ENCODE data around the gene ATG5.

Gene ATG5

GRCh38 chr6:106169517-106169916, 156.0 kb downstream of the ATG5 start:
- H3K79me2 ChIP-seq (ENCODE audit: insufficient read depth, low read length), result no peaks in the 10 kb centered on the region
- no peak overlapping the region for H3K4me3 ChIP-seq (ENCODE audit: low read length, poor library complexity, severe bottlenecking)
- no peaks in the 10 kb centered on the region for H3K27me3 ChIP-seq (ENCODE audit: insufficient read depth, low read length, poor library complexity, severe bottlenecking)
- no peaks in the 10 kb centered on the region for H3K4me1 ChIP-seq (ENCODE audit: insufficient read depth, low read length, poor library complexity, severe bottlenecking)
- H4K20me1 ChIP-seq (ENCODE audit: insufficient read depth, low read length, poor library complexity, severe bottlenecking), result no peaks in the 10 kb centered on the region
- H3K36me3 ChIP-seq (ENCODE audit: insufficient read depth, low read length), result no peaks in the 10 kb centered on the region
- no peaks in the 10 kb centered on the region for H3F3A ChIP-seq (ENCODE audit: low read depth)
- no peak overlapping the region for H3K9ac ChIP-seq (ENCODE audit: low read depth, low read length, poor library complexity, severe bottlenecking)
- TF ChIP-seq EZH2phosphoT487 (IDR thresholded peaks at IDR 0.05; ENCODE audit: borderline replicate concordance), result no peak
- TF ChIP-seq, protein P1, sequence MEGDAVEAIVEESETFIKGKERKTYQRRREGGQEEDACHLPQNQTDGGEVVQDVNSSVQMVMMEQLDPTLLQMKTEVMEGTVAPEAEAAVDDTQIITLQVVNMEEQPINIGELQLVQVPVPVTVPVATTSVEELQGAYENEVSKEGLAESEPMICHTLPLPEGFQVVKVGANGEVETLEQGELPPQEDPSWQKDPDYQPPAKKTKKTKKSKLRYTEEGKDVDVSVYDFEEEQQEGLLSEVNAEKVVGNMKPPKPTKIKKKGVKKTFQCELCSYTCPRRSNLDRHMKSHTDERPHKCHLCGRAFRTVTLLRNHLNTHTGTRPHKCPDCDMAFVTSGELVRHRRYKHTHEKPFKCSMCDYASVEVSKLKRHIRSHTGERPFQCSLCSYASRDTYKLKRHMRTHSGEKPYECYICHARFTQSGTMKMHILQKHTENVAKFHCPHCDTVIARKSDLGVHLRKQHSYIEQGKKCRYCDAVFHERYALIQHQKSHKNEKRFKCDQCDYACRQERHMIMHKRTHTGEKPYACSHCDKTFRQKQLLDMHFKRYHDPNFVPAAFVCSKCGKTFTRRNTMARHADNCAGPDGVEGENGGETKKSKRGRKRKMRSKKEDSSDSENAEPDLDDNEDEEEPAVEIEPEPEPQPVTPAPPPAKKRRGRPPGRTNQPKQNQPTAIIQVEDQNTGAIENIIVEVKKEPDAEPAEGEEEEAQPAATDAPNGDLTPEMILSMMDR (conservative IDR thresholded peaks at IDR 0.05; ENCODE audit: low read length), result no peak
- H2AFZ ChIP-seq (ENCODE audit: low read length), result no peak overlapping the region
- H3K9me3 ChIP-seq (ENCODE audit: insufficient read depth, low read depth, low read length), result no peaks in the 10 kb centered on the region
- H3K4me2 ChIP-seq (ENCODE audit: low read depth, low read length, poor library complexity, severe bottlenecking), result no peak overlapping the region
- H3K9me2 ChIP-seq (replicated peaks; ENCODE audit: low read depth, low read length), result no peaks in the 10 kb centered on the region

- H3F3A ChIP-seq (ENCODE audit: low read depth), result no peaks in the 10 kb centered on the region
Measured at GRCh38 chr6:106168097-106168888, 157.3 kb downstream of the ATG5 start.

DNA sequence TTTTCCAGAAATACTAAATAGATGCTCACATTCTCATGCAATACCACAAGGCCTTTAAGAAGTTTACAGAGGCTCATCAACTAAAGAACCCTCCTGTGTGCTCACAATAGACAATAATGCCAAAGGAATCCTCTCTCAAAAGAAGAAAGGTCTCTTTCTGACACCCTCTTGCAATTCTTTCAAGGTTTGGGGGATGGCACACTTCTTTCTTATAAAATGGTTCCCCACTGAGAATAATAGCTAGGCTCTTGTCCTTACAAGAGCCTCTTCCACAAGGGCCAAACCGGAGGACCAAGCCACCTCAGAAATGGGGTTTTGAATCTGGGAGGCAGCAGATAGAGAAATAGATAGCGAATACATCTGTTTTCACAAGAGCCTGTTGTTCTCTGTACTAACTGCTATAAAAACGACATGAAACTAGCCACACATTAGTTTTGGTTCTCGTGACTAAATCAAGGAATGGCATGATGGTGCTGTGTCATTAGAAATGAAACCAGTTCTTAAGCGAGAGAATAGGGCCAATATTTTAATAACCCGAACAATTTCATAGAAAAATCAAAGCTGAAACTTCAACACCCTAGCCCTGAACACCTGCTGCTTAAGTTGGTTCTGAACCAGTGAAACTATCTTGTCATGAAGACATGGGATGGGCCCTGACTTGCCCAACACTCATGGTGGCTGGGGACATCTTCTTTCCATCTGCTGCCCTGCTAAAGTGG, 158.3 kb downstream of the ATG5 start:
- TF ChIP-seq EZH2phosphoT487 (IDR thresholded peaks at IDR 0.05; ENCODE audit: borderline replicate concordance), result no peak
- TF ChIP-seq, protein P1 (conservative IDR thresholded peaks at IDR 0.05; ENCODE audit: low read length), result no peak
- H4K20me1 ChIP-seq (ENCODE audit: insufficient read depth, low read length, poor library complexity, severe bottlenecking), result no peaks in the 10 kb centered on the region
- no peak overlapping the region for H3K9ac ChIP-seq (ENCODE audit: low read depth, low read length, poor library complexity, severe bottlenecking)
- no peak overlapping the region for H3K4me3 ChIP-seq (ENCODE audit: low read length, poor library complexity, severe bottlenecking)
- H3K27me3 ChIP-seq (ENCODE audit: insufficient read depth, low read length, poor library complexity, severe bottlenecking), result no peaks in the 10 kb centered on the region
- H3K4me2 ChIP-seq (ENCODE audit: low read depth, low read length, poor library complexity, severe bottlenecking), result no peak overlapping the region
- no peaks in the 10 kb centered on the region for H3K36me3 ChIP-seq (ENCODE audit: insufficient read depth, low read length)
- no peaks in the 10 kb centered on the region for H3F3A ChIP-seq (ENCODE audit: low read depth)
- no peaks in the 10 kb centered on the region for H3K9me3 ChIP-seq (ENCODE audit: insufficient read depth, low read depth, low read length)
- H3K4me1 ChIP-seq (ENCODE audit: insufficient read depth, low read length, poor library complexity, severe bottlenecking), result peaks cover 16% of the 10 kb centered on the region
- H2AFZ ChIP-seq (ENCODE audit: low read length), result no peak overlapping the region
- no peaks in the 10 kb centered on the region for H3K9me2 ChIP-seq (replicated peaks; ENCODE audit: low read depth, low read length)
- H3K79me2 ChIP-seq (ENCODE audit: insufficient read depth, low read length), result no peaks in the 10 kb centered on the region

More at GRCh38 chr6:106168097-106168888, 157.3 kb downstream of the ATG5 start:
- H3K79me2 ChIP-seq (ENCODE audit: insufficient read depth, low read length), result no peaks in the 10 kb centered on the region
- TF ChIP-seq, protein P1 (conservative IDR thresholded peaks at IDR 0.05; ENCODE audit: low read length), result no peak
- no peak for TF ChIP-seq EZH2phosphoT487 (IDR thresholded peaks at IDR 0.05; ENCODE audit: borderline replicate concordance)
- H3K4me3 ChIP-seq (ENCODE audit: low read length, poor library complexity, severe bottlenecking), result no peak overlapping the region
- peaks cover 11% of the 10 kb centered on the region for H3K4me1 ChIP-seq (ENCODE audit: insufficient read depth, low read length, poor library complexity, severe bottlenecking)
- H3K9me3 ChIP-seq (ENCODE audit: insufficient read depth, low read depth, low read length), result no peaks in the 10 kb centered on the region
- H2AFZ ChIP-seq (ENCODE audit: low read length), result no peak overlapping the region
- no peaks in the 10 kb centered on the region for H3K27me3 ChIP-seq (ENCODE audit: insufficient read depth, low read length, poor library complexity, severe bottlenecking)
- H3K9me2 ChIP-seq (replicated peaks; ENCODE audit: low read depth, low read length), result no peaks in the 10 kb centered on the region
- H3K4me2 ChIP-seq (ENCODE audit: low read depth, low read length, poor library complexity, severe bottlenecking), result no peak overlapping the region
- H3K36me3 ChIP-seq (ENCODE audit: insufficient read depth, low read length), result no peaks in the 10 kb centered on the region
- no peak overlapping the region for H3K9ac ChIP-seq (ENCODE audit: low read depth, low read length, poor library complexity, severe bottlenecking)
- H4K20me1 ChIP-seq (ENCODE audit: insufficient read depth, low read length, poor library complexity, severe bottlenecking), result no peaks in the 10 kb centered on the region

All from Loucy (cell line).